OCI-LY7 (cell line): ENCODE measurements around the gene EHMT2. TPM values are rescaled to one million over a fixed set of nuclear protein-coding genes. Genes with fewer than 3 reads are reported as not detected.

Source experiments
- BruUV-seq: library from RNA; stranded (reverse); fragments of 400-500 nt; replicated peaks from 2 replicates; lab custom pipeline; 2021; lab: Mats Ljungman, UMichigan
- CTCF ChIA-PET: fragments of 300-600 bp; sonication (Branson Sonifier 250); formaldehyde crosslinking; loops from one replicate; lab custom pipeline; 2022; ENCODE audit warnings: antibody characterized with exemption; ENCODE audit not compliant: unreplicated experiment; lab: Charles Lee
- POLR2A ChIA-PET: fragments of 300-600 bp; sonication (Branson Sonifier 250); formaldehyde crosslinking; loops from one replicate; lab custom pipeline; 2022; ENCODE audit warnings: antibody characterized with exemption; lab: Charles Lee
- DNase-seq: peaks from one replicate; pipeline ENCODE4 v3.0.0-alpha.2; 2015; ENCODE audit warnings: low spot score
- H2AFZ ChIP-seq: fragments of 200-600 bp; sonication (generic), shearing (Covaris generic); 2 replicates; pipeline ENCODE4 v1.6.1; 2014; ENCODE audit warnings: mild to moderate bottlenecking, antibody characterized with exemption, low read length, moderate library complexity
- H3K27ac ChIP-seq: fragments of 200-600 bp; sonication (generic); 2 replicates; pipeline ENCODE4 v1.5.1; 2014; ENCODE audit warnings: mixed run types, low read depth, mild to moderate bottlenecking, moderate library complexity, low read length, inconsistent platforms; ENCODE audit not compliant: poor library complexity, severe bottlenecking
- H3K36me3 ChIP-seq: fragments of 200-600 bp; sonication (generic); 2 replicates; pipeline ENCODE4 v1.6.1; 2014; ENCODE audit warnings: mild to moderate bottlenecking, antibody characterized with exemption, low read length, moderate library complexity, mixed read lengths; ENCODE audit not compliant: insufficient read depth
- H3K4me1 ChIP-seq: fragments of 200-600 bp; sonication (generic); 2 replicates; pipeline ENCODE4 v1.5.1; 2014; ENCODE audit warnings: mild to moderate bottlenecking, low read length; ENCODE audit not compliant: insufficient read depth, poor library complexity, severe bottlenecking
- H3K4me2 ChIP-seq: fragments of 200-600 bp; sonication (generic); 2 replicates; pipeline ENCODE4 v1.6.1; 2014; ENCODE audit warnings: mild to moderate bottlenecking, low read length
- H3K4me3 ChIP-seq: fragments of 200-600 bp; sonication (generic); 2 replicates; pipeline ENCODE4 v1.5.1; 2014; ENCODE audit warnings: mild to moderate bottlenecking, low read depth, low read length; ENCODE audit not compliant: poor library complexity, severe bottlenecking
- H3K79me2 ChIP-seq: fragments of 200-600 bp; sonication (generic); 2 replicates; pipeline ENCODE4 v1.6.1; 2016; ENCODE audit warnings: low read depth, mild to moderate bottlenecking, low read length, moderate library complexity, mixed read lengths; ENCODE audit not compliant: insufficient read depth
- H3K9me2 ChIP-seq: fragments of 200-600 bp; sonication (generic); 2 replicates; pipeline ENCODE4 v1.6.1; 2016; ENCODE audit warnings: mild to moderate bottlenecking, low read length, mixed read lengths; ENCODE audit not compliant: insufficient read depth
- H3K9me3 ChIP-seq: fragments of 200-600 bp; sonication (generic); 2 replicates; pipeline ENCODE4 v1.6.1; 2014; ENCODE audit warnings: mild to moderate bottlenecking, mixed run types, low read length, mixed read lengths
- H4K20me1 ChIP-seq: fragments of 200-600 bp; sonication (generic); 2 replicates; pipeline ENCODE4 v1.6.1; 2014; ENCODE audit warnings: mild to moderate bottlenecking, antibody characterized with exemption, low read length, moderate library complexity, mixed read lengths; ENCODE audit not compliant: insufficient read depth
- EZH2phosphoT487 ChIP-seq: fragments of 200-600 bp; sonication (generic); IDR thresholded peaks from 2 replicates; pipeline ENCODE4 v1.6.1; 2018; ENCODE audit warnings: low read depth, borderline replicate concordance, mild to moderate bottlenecking, mixed run types, antibody characterized with exemption, low read length, moderate library complexity, mixed read lengths
- intact Hi-C: fragments of 100-400 bp; cut with micrococcal nuclease; formaldehyde crosslinking; loops from one replicate; pipeline ENCODE4 v1.10.0; 2022; ENCODE audit not compliant: unreplicated experiment
- total RNA-seq, 2 experiments: library from RNA; depleted of rRNA in 1 of 2; stranded (reverse); fragments of >200 nt in 1 of 2; shearing (Covaris generic) in 1 of 2; gene quantifications; 2 replicates each; pipeline ENCODE4 v1.2.3, GENCODE V29; 2014 to 2022
- TF ChIP-seq, protein P1 (sequence below): fragments of 200-600 bp; sonication (generic); conservative IDR thresholded peaks from 2 replicates; pipeline ENCODE4 v1.5.1; 2014; ENCODE audit warnings: mild to moderate bottlenecking, antibody characterized with exemption, low read length, moderate library complexity, mixed read lengths

Gene EHMT2
- total RNA-seq, 2 experiments from 2014 or later: 49.5 to 76.8 TPM

DNA sequence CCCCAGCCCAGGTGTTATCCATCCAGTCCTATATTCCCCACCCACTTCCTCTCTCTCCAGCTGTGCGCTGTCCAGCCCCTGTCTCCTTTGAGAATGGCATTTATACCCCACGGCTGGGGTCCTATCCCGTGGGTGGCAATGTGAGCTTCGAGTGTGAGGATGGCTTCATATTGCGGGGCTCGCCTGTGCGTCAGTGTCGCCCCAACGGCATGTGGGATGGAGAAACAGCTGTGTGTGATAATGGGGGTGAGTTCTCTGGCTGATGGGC is 31.1 kb upstream of the EHMT2 start:
- TF ChIP-seq, protein P1, sequence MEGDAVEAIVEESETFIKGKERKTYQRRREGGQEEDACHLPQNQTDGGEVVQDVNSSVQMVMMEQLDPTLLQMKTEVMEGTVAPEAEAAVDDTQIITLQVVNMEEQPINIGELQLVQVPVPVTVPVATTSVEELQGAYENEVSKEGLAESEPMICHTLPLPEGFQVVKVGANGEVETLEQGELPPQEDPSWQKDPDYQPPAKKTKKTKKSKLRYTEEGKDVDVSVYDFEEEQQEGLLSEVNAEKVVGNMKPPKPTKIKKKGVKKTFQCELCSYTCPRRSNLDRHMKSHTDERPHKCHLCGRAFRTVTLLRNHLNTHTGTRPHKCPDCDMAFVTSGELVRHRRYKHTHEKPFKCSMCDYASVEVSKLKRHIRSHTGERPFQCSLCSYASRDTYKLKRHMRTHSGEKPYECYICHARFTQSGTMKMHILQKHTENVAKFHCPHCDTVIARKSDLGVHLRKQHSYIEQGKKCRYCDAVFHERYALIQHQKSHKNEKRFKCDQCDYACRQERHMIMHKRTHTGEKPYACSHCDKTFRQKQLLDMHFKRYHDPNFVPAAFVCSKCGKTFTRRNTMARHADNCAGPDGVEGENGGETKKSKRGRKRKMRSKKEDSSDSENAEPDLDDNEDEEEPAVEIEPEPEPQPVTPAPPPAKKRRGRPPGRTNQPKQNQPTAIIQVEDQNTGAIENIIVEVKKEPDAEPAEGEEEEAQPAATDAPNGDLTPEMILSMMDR: no peak
- no peak for TF ChIP-seq EZH2phosphoT487
- Histone ChIP-seq H3K4me1 (no peaks in the 10 kb centered on the region), H3K4me2 (no peak overlapping the region), H3K36me3 (no peaks in the 10 kb centered on the region), H3K79me2 (no peaks in the 10 kb centered on the region), H2AFZ (no peak overlapping the region), H3K9me3 (no peaks in the 10 kb centered on the region), H3K27ac (no peak overlapping the region), H3K9me2 (no peaks in the 10 kb centered on the region), H3K4me3 (no peak overlapping the region), H4K20me1 (no peaks in the 10 kb centered on the region)
- no peak for DNase-seq
- no TSS peak for BruUV-seq
- ChIA-PET CTCF (no interaction called here), POLR2A (no interaction called here)
- intact Hi-C loops: no loop called here

DNA sequence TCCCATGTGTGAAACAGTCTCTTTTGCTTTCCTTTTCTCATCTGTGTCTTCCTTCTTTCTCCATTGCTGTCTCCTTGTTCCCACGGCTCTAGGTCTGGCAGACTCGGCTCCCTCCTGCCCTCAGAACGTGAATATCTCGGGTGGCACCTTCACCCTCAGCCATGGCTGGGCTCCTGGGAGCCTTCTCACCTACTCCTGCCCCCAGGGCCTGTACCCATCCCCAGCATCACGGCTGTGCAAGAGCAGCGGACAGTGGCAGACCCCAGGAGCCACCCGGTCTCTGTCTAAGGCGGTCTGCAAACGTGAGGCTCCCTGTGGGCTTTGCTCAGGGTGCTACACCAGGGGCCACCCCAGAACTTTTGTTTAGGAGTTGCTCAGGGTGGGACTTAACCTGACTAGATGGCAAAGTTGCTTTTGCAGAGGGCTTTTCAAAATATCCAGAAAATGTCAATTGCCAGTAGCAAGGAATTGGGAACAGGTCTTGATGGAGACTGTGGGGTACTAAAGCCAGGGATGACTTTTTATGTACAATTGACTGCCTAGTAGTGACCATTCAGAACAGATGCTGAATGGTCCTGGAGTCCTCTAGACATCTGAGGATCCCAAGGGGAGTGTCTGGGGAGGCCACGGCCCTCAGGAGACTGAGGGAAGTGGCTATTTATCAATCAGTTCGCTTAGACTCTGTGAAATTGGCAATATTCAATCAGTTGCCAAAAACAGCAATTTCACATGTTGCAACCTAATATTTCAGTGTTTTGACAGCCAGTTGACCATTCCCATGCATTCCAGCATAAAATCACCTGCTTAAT is 30.6 kb upstream of the EHMT2 start:
- TF ChIP-seq, protein P1: no peak
- TF ChIP-seq EZH2phosphoT487: no peak
- Histone ChIP-seq H3K4me2 (no peak overlapping the region), H3K27ac (no peak overlapping the region), H3K79me2 (no peaks in the 10 kb centered on the region), H3K36me3 (no peaks in the 10 kb centered on the region), H3K9me2 (no peaks in the 10 kb centered on the region), H3K4me3 (no peak overlapping the region), H4K20me1 (no peaks in the 10 kb centered on the region), H3K4me1 (no peaks in the 10 kb centered on the region), H3K9me3 (no peaks in the 10 kb centered on the region), H2AFZ (no peak overlapping the region)
- CTCF ChIA-PET: no interaction called here
- DNase-seq: no peak
- no TSS peak for BruUV-seq
- POLR2A ChIA-PET: no interaction called here
- intact Hi-C loops: no loop called here

DNA sequence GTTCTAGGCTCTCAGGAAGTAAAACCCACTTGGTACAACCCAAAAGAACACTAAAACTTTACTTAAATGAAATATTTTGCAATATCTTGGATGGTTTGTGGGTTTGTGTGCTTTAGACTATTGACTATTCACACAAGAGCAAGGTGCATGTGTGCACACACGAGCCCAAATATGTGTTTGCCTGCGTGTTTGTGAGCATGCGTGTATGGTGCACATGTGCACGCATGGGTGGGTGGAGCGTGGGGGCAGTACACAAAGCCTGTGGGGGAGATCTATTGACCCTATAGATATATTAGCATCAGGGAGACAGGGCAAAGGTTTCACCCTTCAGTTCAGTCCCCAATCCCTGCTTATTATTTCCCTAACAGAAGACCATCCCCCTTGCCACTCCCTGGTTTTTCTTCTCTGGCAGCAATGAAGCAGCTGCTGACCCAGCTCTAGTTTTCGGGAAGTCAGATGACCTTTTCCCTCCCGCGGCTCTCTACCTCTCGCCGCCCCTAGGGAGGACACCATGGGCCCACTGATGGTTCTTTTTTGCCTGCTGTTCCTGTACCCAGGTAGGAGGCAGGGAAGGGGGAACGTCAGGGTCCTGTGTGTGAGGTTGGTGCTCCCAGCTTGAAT is 29.9 kb upstream of the EHMT2 start, which contains the start of gene C2:
Gene C2 (plus strand): TSS at position 476 of the 621 bp plus-strand sequence. CDS start 36 bp downstream, at position 512.
- Histone ChIP-seq H3K4me3 (no peak within 1 kb of the TSS), H4K20me1 (no peaks in the 10 kb centered on the region), H3K27ac (no peak within 1 kb of the TSS), H3K9me2 (no peaks in the 10 kb centered on the region), H3K4me2 (no peak within 1 kb of the TSS), H3K79me2 (no peaks in the 10 kb centered on the region), H3K36me3 (no peaks in the 10 kb centered on the region), H3K9me3 (no peaks in the 10 kb centered on the region), H3K4me1 (no peaks in the 10 kb centered on the region), H2AFZ (no peak within 1 kb of the TSS)
- TF ChIP-seq, protein P1: no peak
- TF ChIP-seq EZH2phosphoT487: no peak
- ChIA-PET POLR2A (no interaction called here), CTCF (no interaction called here)
- DNase-seq: no peak
- intact Hi-C loops: no loop called here
- no TSS peak for BruUV-seq
